Chondrocyte (in vitro differentiated cells): ENCODE data around the gene MAP3K5. TPM values are rescaled to one million over a fixed set of nuclear protein-coding genes. Genes with fewer than 3 reads are reported as not detected.

ENCODE experiments used
- DNase-seq: peaks from one replicate; pipeline ENCODE4 v3.0.0; 2021; ENCODE audit warnings: mixed read lengths, low spot score
- H3K27ac Mint-ChIP-seq: one replicate; pipeline ENCODE4 v1.8.0; 2021; ENCODE audit warnings: mild to moderate bottlenecking, moderate library complexity, mixed read lengths; ENCODE audit not compliant: unreplicated experiment
- H3K27me3 Mint-ChIP-seq: 2 replicates; pipeline ENCODE4 v1.8.0; 2021; ENCODE audit warnings: low read depth, mixed read lengths
- H3K36me3 Mint-ChIP-seq: 2 replicates; pipeline ENCODE4 v1.8.0; 2021; ENCODE audit warnings: low read depth, mixed read lengths
- H3K4me1 Mint-ChIP-seq: 2 replicates; pipeline ENCODE4 v1.8.0; 2021; ENCODE audit warnings: low read depth, mild to moderate bottlenecking, mixed read lengths
- H3K4me3 Mint-ChIP-seq: one replicate; pipeline ENCODE4 v1.8.0; 2021; ENCODE audit warnings: mild to moderate bottlenecking, moderate library complexity, mixed read lengths; ENCODE audit not compliant: unreplicated experiment
- H3K9me3 Mint-ChIP-seq: 2 replicates; pipeline ENCODE4 v1.8.0; 2021; ENCODE audit warnings: low read depth, mixed read lengths
- total RNA-seq: library from RNA; stranded (reverse); gene quantifications from 3 replicates; pipeline ENCODE4 v1.2.1, GENCODE V29; 2021
- TF ChIP-seq, protein P1 (sequence below): fragments of 200-600 bp; sonication (generic); IDR thresholded peaks from 2 replicates; pipeline ENCODE4 v1.5.0; 2021; ENCODE audit warnings: antibody characterized with exemption, mild to moderate bottlenecking, moderate library complexity

The MAP3K5 gene
- total RNA-seq, 1 donor from 2014 or later: 4.6 TPM

- no peaks in the 10 kb centered on the region for H3K27me3 Mint-ChIP-seq
- TF ChIP-seq, protein P1, sequence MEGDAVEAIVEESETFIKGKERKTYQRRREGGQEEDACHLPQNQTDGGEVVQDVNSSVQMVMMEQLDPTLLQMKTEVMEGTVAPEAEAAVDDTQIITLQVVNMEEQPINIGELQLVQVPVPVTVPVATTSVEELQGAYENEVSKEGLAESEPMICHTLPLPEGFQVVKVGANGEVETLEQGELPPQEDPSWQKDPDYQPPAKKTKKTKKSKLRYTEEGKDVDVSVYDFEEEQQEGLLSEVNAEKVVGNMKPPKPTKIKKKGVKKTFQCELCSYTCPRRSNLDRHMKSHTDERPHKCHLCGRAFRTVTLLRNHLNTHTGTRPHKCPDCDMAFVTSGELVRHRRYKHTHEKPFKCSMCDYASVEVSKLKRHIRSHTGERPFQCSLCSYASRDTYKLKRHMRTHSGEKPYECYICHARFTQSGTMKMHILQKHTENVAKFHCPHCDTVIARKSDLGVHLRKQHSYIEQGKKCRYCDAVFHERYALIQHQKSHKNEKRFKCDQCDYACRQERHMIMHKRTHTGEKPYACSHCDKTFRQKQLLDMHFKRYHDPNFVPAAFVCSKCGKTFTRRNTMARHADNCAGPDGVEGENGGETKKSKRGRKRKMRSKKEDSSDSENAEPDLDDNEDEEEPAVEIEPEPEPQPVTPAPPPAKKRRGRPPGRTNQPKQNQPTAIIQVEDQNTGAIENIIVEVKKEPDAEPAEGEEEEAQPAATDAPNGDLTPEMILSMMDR: no peak
Observed at GRCh38 chr6:136728976-136729515, 63.2 kb downstream of the MAP3K5 start.

GRCh38 chr6:136728033-136728939, 64.0 kb downstream of the MAP3K5 start:
- H3K9me3 Mint-ChIP-seq: peaks cover 7% of the 10 kb centered on the region
- peaks cover 6% of the 10 kb centered on the region for H3K4me1 Mint-ChIP-seq
- no peaks in the 10 kb centered on the region for H3K36me3 Mint-ChIP-seq
- H3K27me3 Mint-ChIP-seq: no peaks in the 10 kb centered on the region
- TF ChIP-seq, protein P1: no peak
- H3K4me3 Mint-ChIP-seq: no peak overlapping the region
- H3K27ac Mint-ChIP-seq: no peak overlapping the region
- no peak for DNase-seq

More at GRCh38 chr6:136728976-136729515, 63.2 kb downstream of the MAP3K5 start:
- H3K9me3 Mint-ChIP-seq: peaks cover 7% of the 10 kb centered on the region
- no peaks in the 10 kb centered on the region for H3K4me1 Mint-ChIP-seq
- H3K27ac Mint-ChIP-seq: no peak overlapping the region
- no peak overlapping the region for H3K4me3 Mint-ChIP-seq
- no peak for DNase-seq
- H3K36me3 Mint-ChIP-seq: no peaks in the 10 kb centered on the region

DNA sequence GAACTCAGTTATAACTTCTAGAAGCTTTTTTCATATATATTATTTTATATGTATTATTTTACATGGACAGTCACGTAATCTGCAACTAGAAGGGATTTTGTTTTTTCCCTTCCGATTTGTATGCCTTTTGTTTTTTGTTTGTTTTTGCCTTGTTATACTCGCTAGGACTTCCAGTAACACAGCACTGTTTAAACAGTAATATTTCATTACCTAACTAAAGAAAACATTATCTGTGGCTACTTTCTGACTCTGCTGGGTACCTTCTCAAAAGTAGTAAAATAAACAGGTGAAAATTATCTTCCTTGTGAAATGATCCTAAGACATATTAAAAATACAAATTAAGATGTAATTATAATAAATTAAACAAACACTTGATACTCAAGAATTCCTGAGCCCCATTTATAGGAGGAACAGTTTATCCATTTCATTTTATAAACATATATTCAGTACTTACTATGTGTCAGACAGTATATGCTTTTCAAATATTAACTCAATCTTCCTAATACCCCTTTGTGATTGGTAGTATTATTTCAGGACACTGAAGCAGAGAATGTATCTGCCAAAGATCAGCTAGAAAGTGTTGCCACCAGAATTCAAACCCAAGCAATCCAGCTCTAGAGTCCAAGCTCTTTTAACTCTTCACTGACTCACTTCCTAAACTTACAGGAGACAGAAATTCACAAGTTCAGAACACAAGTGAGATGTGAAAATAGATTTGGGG, 65.3 kb downstream of the MAP3K5 start:
- no peaks in the 10 kb centered on the region for H3K36me3 Mint-ChIP-seq
- peaks cover 6% of the 10 kb centered on the region for H3K4me1 Mint-ChIP-seq
- no peaks in the 10 kb centered on the region for H3K27me3 Mint-ChIP-seq
- H3K27ac Mint-ChIP-seq: no peak overlapping the region
- peaks cover 7% of the 10 kb centered on the region for H3K9me3 Mint-ChIP-seq
- DNase-seq: no peak
- no peak overlapping the region for H3K4me3 Mint-ChIP-seq
- TF ChIP-seq, protein P1: no peak

- TF ChIP-seq, protein P1: no peak
- H3K27me3 Mint-ChIP-seq: no peaks in the 10 kb centered on the region
- H3K27ac Mint-ChIP-seq: no peak overlapping the region
- no peak overlapping the region for H3K4me3 Mint-ChIP-seq
- peaks cover 7% of the 10 kb centered on the region for H3K4me1 Mint-ChIP-seq
- H3K9me3 Mint-ChIP-seq: peaks cover 12% of the 10 kb centered on the region
- H3K36me3 Mint-ChIP-seq: peaks cover under 1% of the 10 kb centered on the region
- DNase-seq: no peak
Observed at GRCh38 chr6:136725124-136725523, 67.2 kb downstream of the MAP3K5 start.

GRCh38 chr6:136723780-136724179, 68.5 kb downstream of the MAP3K5 start:
- peaks cover 8% of the 10 kb centered on the region for H3K9me3 Mint-ChIP-seq

More at GRCh38 chr6:136723780-136724179, 68.5 kb downstream of the MAP3K5 start:
- DNase-seq: no peak
- Mint-ChIP-seq H3K4me1 (peaks cover 15% of the 10 kb centered on the region), H3K36me3 (peaks cover 1% of the 10 kb centered on the region), H3K27ac (no peak overlapping the region), H3K27me3 (no peaks in the 10 kb centered on the region), H3K4me3 (no peak overlapping the region)
- TF ChIP-seq, protein P1: no peak
